GM18511 (cell line): ENCODE data around the gene ZBTB34.

Experiments
- ATAC-seq: cut with Tn5 transposase; IDR thresholded peaks from one replicate; pipeline ENCODE4 v1.9.1; 2021; ENCODE audit warnings: mild to moderate bottlenecking, moderate library complexity; ENCODE audit not compliant: unreplicated experiment

Gene ZBTB34

GRCh38 chr9:126875756-126876510 lies 15.5 kb downstream of the ZBTB34 start:
- ATAC-seq, result no peak

GRCh38 chr9:126876531-126876930 lies 16.1 kb downstream of the ZBTB34 start:
- ATAC-seq, result no peak

GRCh38 chr9:126877418-126877817 lies 17.0 kb downstream of the ZBTB34 start:
- no peak for ATAC-seq

- no peak for ATAC-seq
Observed at GRCh38 chr9:126879288-126879687, 18.8 kb downstream of the ZBTB34 start.

- ATAC-seq, result no peak
Observed at GRCh38 chr9:126880226-126880946, 19.9 kb downstream of the ZBTB34 start.

- ATAC-seq, result no peak
Observed at GRCh38 chr9:126880947-126881332, 20.5 kb downstream of the ZBTB34 start.

- no peak for ATAC-seq
Observed at GRCh38 chr9:126882746-126883145, 22.3 kb downstream of the ZBTB34 start.

- no peak for ATAC-seq
Observed at GRCh38 chr9:126883636-126884035, 23.2 kb downstream of the ZBTB34 start.

GRCh38 chr9:126885131-126885641 lies 24.7 kb downstream of the ZBTB34 start:
- ATAC-seq, result no peak

GRCh38 chr9:126886034-126886822 lies 25.8 kb downstream of the ZBTB34 start:
- no peak for ATAC-seq

GRCh38 chr9:126886897-126887296 lies 26.5 kb downstream of the ZBTB34 start:
- ATAC-seq, result no peak

GRCh38 chr9:126891676-126892075 lies 31.2 kb downstream of the ZBTB34 start:
- ATAC-seq, result no peak

- no peak for ATAC-seq
Observed at GRCh38 chr9:126893079-126893478, 32.6 kb downstream of the ZBTB34 start.

GRCh38 chr9:126894052-126894603 lies 33.7 kb downstream of the ZBTB34 start:
- no peak for ATAC-seq

- no peak for ATAC-seq
Observed at GRCh38 chr9:126902210-126902609, 41.8 kb downstream of the ZBTB34 start.

GRCh38 chr9:126904586-126904985 lies 44.1 kb downstream of the ZBTB34 start:
- no peak for ATAC-seq

- no peak for ATAC-seq
Observed at GRCh38 chr9:126906091-126906490, 45.7 kb downstream of the ZBTB34 start.

GRCh38 chr9:126907058-126907457 lies 46.6 kb downstream of the ZBTB34 start:
- no peak for ATAC-seq

- ATAC-seq, result peak; percentile 99
Observed at GRCh38 chr9:126914458-126915280, 54.2 kb downstream of the ZBTB34 start, which contains the start of gene RALGPS1. RALGPS1 (plus strand) TSS chr9:126914782; CDS start chr9:126962290, 47,508 bp downstream.

GRCh38 chr9:126915281-126915816 lies 54.9 kb downstream of the ZBTB34 start:
- ATAC-seq, result no peak
